OCI-LY1 (cell line): Measurements from ENCODE around the gene MYBPC3.

Experiments used
- CTCF ChIP-seq: fragments of 200-600 bp; sonication (generic), shearing (Covaris generic); IDR thresholded peaks from 2 replicates; pipeline ENCODE4 v1.5.1; 2017; ENCODE audit warnings: mild to moderate bottlenecking, antibody characterized with exemption, low read length, moderate library complexity, mixed read lengths
- EZH2 ChIP-seq: fragments of 200-600 bp; sonication (generic), shearing (Covaris generic); IDR thresholded peaks from 2 replicates; pipeline ENCODE4 v1.8.0; 2017; ENCODE audit warnings: borderline replicate concordance, mixed run types, mild to moderate bottlenecking, antibody characterized with exemption, low read length, moderate library complexity, mixed read lengths

GRCh38 chr11:47369676-47370075 lies 17.2 kb upstream of the MYBPC3 start:
- TF ChIP-seq CTCF (no peak), EZH2 (no peak)
